T1000 (cell line): Measurements from ENCODE around the gene VAT1L.
"Not testable (repeated sequence)": the region's sequence is repeated elsewhere in the genome, so short reads cannot be mapped to it uniquely, and the experiment has no call there.

Source experiments
- DNase-seq: peaks from one replicate; lab custom pipeline; 2025; ENCODE audit warnings: mixed read lengths; lab: John Stamatoyannopoulos, UW

The VAT1L gene

DNA sequence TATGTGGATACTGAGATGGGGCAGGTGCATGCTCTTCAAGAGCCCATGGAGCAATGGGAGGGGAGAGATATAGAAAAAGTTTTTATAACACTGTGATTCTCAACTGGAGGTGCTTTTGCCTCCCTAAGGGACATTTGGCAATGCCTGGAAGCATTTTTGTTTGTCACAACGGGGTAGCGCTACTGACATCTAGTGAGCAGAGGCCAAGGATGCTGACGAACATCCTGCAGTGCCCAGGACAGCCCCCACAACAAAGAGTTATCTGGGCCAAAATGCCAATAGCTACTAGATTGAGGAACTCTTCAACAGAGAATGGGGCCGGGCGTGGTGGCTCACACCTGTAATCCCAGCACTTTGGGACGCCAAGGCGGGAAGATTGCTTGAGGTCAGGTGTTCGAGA lies 166.8 kb downstream of the VAT1L start:
- DNase-seq, result no peak

- DNase-seq, result no peak
These were observed 167.9 kb downstream of the VAT1L start for GRCh38 chr16:77956231-77956630.

GRCh38 chr16:77960766-77961165 lies 172.4 kb downstream of the VAT1L start:
- no peak for DNase-seq

GRCh38 chr16:77961814-77962213 lies 173.4 kb downstream of the VAT1L start:
- DNase-seq, result no peak

- DNase-seq, result no peak
These were observed 174.3 kb downstream of the VAT1L start for GRCh38 chr16:77962689-77963088.

DNA sequence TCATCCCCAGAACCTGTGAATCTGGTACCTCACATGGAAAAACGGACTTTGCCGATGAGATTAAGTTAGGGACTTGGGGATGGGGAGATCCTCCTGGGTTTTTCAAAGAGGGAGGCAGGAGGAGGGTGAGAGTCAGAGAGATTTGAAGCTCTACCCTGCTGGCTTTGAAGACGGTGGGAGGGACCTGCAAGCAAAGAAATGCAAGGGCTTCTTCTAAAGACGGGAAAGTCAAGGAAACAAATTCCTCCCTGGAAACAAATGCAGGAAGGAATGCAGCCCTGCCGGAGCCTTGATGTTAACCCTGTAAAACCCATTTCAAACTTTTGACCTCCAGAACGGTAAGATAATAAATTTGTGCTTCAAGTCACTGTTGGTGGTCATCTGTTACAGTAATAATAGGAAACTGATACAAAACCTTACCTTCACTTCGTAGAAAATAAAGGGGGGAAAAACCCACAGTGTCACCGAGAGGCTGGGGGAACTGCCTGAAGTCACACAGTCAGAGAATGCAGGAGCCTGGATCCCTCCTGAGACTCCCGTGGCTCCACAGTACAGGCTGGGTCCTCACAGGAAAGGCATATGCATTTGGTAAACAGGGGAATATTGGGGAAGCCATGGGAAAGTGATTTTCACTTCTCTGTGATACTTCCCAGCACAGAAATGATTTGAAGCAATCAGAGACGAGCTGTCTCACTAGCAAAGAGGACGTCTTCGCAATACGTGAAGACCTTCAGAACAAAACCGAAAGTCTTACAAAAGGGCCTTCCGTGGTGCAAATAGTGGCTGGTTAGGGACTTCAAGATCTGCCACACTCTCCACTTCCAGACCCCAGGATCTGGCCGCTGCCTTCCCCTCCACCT lies 175.1 kb downstream of the VAT1L start:
- DNase-seq, result no peak

- no peak for DNase-seq
These were observed 177.0 kb downstream of the VAT1L start for GRCh38 chr16:77965346-77965745.

DNA sequence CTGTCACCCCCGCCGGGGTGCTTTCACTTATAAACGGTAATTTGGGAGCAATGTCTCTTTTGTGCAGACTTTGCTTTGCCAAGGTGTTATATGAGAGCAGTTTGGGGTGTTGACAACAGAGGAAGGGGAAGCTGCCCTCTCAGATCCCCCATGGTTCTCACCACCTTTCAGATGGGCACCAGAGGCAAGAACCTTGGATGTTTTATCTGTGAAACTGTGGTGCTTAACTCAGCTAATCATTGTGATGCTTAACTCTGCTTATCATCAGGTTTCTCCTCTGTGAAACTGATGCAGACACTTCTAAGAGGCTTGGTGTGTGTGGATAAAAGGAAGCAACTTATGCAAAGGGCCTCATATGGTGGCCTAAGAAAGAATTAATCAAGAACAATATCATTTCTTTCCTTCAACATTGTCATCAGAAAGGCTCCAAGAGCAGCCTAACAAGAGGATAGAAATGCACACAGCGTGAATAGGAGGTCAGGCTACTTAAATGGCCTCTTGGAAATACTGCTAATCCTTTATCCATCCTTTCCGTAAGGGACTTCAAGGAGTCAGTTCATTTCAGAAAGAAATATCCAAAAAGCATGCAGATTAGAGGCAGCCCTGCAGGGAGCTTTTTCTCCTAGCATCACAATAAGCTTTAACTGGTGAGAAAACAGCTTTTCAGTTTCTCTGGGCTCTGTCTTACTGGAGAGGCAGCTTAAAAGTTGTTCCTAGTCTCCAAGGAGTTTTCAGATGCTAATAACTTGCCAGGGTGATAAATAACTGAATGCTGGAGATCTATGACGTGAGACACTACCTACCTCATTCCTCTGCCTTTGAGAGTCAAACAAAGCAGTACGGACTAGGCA lies 178.9 kb downstream of the VAT1L start:
- DNase-seq, result no peak

DNA sequence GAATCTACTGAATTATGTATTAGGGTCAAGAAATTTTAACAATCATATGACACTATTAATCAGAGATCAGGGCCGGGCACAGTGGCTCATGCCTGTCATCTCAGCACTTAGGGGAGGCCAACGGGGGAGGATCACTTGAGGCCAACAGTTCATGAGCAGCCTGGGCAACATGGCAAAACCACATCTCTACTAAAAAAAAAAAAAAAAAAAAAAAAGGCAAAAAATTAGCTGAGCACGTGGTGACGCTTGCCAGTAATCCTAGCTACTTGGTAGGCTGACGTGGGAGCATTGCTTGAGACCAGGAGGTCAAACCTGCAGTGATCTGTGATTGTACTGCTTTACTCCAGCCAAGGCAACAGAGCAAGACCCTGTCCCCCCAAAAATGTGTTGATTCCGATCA lies 181.5 kb downstream of the VAT1L start:
- no peak for DNase-seq

DNA sequence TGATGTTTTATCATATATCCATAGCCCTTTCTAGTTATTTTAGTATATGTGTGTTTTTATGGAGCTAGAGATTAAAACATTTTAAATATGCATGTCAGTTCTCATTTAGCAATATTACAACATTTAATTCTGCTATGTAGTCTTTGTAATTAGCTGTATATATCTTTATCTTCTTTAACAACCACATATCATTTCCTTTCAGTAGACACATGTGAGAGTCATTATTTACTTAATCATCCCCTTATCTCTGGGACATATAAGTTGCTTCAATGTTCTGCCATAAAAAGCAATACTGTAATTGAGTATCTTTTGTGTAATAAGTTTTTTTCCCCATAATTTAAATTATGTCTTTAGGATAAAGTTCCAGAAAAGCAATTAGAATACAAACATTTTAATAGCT lies 182.0 kb downstream of the VAT1L start:
- DNase-seq, result no peak

- peak; percentile 33 for DNase-seq
These were observed 183.1 kb downstream of the VAT1L start for GRCh38 chr16:77971306-77972061.

DNA sequence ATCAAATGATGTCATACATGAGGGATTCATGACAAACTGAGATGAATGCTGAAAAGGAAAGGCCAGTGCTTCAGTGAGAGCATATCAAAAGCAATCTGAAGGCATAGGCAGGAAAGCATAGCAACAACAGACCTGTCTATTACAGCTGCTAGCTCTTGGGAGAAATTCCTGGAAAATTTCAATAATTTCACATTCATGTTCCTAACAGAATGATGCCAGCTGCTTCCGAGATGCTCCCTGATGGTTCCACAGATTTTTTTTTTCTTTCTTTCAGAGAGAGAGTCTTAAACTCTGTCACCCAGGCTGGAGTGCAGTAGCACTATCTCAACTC lies 183.7 kb downstream of the VAT1L start:
- DNase-seq, result no peak

- DNase-seq, result no peak
These were observed 186.5 kb downstream of the VAT1L start for GRCh38 chr16:77974883-77975282.

DNA sequence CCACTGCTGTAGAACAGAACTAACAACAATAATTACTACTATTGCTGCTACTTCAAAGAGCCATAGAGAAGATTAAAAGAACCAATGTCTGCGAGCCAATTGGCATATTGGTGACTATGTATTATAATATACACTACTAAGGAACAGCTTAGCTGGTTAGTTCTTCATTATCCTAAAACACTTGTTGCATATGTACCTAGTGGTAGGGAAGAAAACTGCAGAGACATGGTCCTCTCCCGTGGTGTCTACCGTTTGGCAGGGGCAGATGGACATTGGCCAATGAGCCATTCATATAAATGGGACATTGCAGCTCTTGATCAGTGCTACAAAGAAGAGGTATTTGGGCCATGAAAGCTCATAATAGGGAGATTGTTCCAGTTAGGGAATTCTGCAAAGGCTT lies 187.6 kb downstream of the VAT1L start:
- DNase-seq, result no peak

- no peak for DNase-seq
These were observed 189.0 kb downstream of the VAT1L start for GRCh38 chr16:77977339-77977738.

GRCh38 chr16:77985111-77985510 lies 196.7 kb downstream of the VAT1L start:
- DNase-seq, result no peak

DNA sequence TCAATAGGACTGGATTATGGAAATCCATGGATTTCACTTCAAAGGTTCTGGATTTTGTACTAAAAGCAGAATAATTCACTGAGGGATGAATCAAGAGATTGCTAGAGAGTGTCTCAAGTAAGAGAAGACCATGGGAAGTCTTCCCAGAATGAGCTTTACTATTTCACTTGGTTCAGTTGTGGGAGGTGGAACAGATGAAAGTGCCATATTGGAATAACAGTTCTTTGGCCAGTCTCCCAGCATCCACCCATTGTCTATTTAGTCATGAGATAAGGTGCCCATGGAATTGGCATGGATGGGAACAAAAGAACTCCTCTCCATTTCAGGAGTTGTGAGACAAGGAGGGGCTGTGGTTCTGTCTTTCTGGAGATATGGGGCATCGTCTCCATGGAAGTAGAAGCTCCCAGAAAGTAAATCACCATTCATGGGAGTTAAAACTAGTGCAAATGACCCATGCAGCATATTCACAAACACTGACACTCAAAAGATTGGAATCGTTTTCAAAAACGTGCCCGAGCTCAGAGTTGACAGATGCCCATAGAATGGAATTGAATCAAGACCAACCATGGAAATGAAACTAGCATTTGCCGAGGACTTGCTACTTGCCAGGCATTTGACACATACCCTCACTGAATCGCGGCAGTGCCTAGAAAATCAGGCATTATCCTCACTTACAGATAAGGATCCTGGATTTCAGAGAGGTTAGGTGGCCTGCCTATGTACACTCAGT lies 197.8 kb downstream of the VAT1L start:
- DNase-seq, result no peak

DNA sequence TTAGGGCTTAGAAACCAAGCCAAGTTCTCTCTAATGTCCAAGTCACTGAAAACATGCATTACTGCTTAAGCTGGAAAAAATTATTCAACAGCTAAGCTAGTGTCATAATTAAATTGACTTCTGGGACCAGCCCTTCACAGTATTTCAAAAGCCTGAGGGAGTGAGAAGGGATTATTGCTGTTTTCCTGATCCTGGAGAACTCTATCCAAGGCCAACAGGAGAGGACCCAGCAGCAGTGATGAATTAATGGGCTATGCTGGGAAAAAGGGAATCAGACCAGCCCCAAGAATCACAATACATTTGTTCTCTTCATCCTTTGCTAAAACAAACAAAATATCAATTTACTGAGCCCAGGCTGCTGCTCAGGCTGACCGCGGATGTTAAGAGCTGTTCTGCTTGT lies 199.4 kb downstream of the VAT1L start:
- DNase-seq, result no peak

DNA sequence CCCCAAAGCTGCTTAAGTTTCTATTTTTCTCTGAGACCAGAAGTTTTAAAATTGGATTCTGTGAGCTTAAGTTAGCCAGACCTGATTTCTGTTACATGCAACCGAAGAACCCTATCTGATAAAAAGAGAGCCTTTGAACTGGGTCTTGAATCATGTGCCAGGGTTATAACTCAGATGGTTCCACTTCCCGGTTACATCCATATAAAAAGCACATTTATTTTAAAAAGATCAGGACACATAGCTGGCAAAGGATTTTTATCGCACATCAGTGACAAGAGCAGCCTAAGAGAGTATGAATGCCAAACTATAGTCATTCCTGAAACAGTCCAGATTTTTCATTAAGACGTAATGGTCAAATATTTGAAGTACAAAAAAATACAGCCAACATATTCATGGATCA lies 201.5 kb downstream of the VAT1L start:
- DNase-seq, result no peak

GRCh38 chr16:77991701-77992100 lies 203.3 kb downstream of the VAT1L start:
- no peak for DNase-seq

- not testable (repeated sequence) for DNase-seq
These were observed 204.0 kb downstream of the VAT1L start for GRCh38 chr16:77992381-77992780.
